Breast epithelium (tissue), 4 donors: Measurements from ENCODE around the gene TAS2R41. TPM values are rescaled to one million over a fixed set of nuclear protein-coding genes. Genes with fewer than 3 reads are reported as not detected.
A peak's percentile ranks its signal among the peaks of the same experiment; 100 is the strongest.

ENCODE experiments used
- DNase-seq, 2 donors: peaks; one replicate each; pipeline ENCODE4 v3.0.0-alpha.2; 2019; ENCODE audit warnings: low spot score in 2 of 2
- H3K27ac ChIP-seq, 2 donors: fragments of 200-600 bp; sonication (generic) in 1 of 2; one replicate each; pipeline ENCODE4 v1.5.1; 2016 to 2019; ENCODE audit warnings: mild to moderate bottlenecking in 1 of 2
- H3K27me3 ChIP-seq, 2 donors: fragments of 200-600 bp; sonication (generic) in 1 of 2; one replicate each; pipeline versions ENCODE4 v1.5.1 to v1.6.0; 2017 to 2019; ENCODE audit warnings: control low read depth in 1 of 2, mild to moderate bottlenecking in 1 of 2
- H3K36me3 ChIP-seq: fragments of 200-600 bp; one replicate; pipeline ENCODE4 v1.5.1; 2019
- H3K4me1 ChIP-seq, 2 donors: fragments of 200-600 bp; sonication (generic); one replicate each; pipeline ENCODE4 v1.5.1; 2016 to 2019; ENCODE audit warnings: control low read depth in 1 of 2
- H3K4me3 ChIP-seq, 3 donors: fragments of 200-600 bp; sonication (generic); 1 replicate in 2 of 3; 2 replicates in 1 of 3; pipeline ENCODE4 v1.5.1; 2016 to 2019; ENCODE audit warnings: mild to moderate bottlenecking in 3 of 3, moderate library complexity in 2 of 3
- H3K9me3 ChIP-seq, 2 donors: fragments of 200-600 bp; sonication (generic) in 1 of 2; one replicate each; pipeline ENCODE4 v1.5.1; 2016 to 2019; ENCODE audit warnings: control low read depth in 1 of 2
- CTCF ChIP-seq, 3 donors: fragments of 450-650 bp; IDR thresholded peaks; one replicate each; pipeline ENCODE4 v1.5.1; 2016 to 2017; ENCODE audit warnings: antibody characterized with exemption in 3 of 3, mild to moderate bottlenecking in 3 of 3, moderate library complexity in 3 of 3
- POLR2A ChIP-seq: fragments of 450-650 bp; IDR thresholded peaks from one replicate; pipeline ENCODE4 v1.6.1; 2016; ENCODE audit warnings: antibody characterized with exemption, mild to moderate bottlenecking, moderate library complexity
- POLR2AphosphoS5 ChIP-seq, 3 donors: sonication (generic); formaldehyde crosslinking; IDR thresholded peaks; one replicate each; pipeline ENCODE4 v1.6.1; 2017; ENCODE audit warnings: antibody characterized with exemption in 3 of 3
- intact Hi-C: fragments of 100-400 bp; cut with DNase I; formaldehyde crosslinking; loops from one replicate; pipeline ENCODE4 v1.15.1; 2023; ENCODE audit warnings: low total_unique reads
- total RNA-seq, 3 donors: library from RNA; depleted of rRNA; stranded (reverse); fragments of >200 nt; gene quantifications; one replicate each; pipeline ENCODE4 v1.1.0, GENCODE V29; 2016

Gene TAS2R41
- total RNA-seq, 3 donors from 2014 or later: 0.66 to 1.3 TPM; not detected in 1

GRCh38 chr7:143455491-143455890 lies 22.2 kb upstream of the TAS2R41 start:
- DNase-seq: no peak
- no peaks in the 10 kb centered on the region for H3K4me1 ChIP-seq
- intact Hi-C loops: no loop called here

GRCh38 chr7:143455942-143456341 lies 21.7 kb upstream of the TAS2R41 start:
- intact Hi-C loops: no loop called here
- Histone ChIP-seq H3K27me3 (no peaks in the 10 kb centered on the region), H3K36me3 (no peaks in the 10 kb centered on the region), H3K9me3 (no peaks in the 10 kb centered on the region), H3K27ac (no peak overlapping the region), H3K4me1 (no peaks in the 10 kb centered on the region), H3K4me3 (no peak overlapping the region)
- TF ChIP-seq POLR2AphosphoS5 (IDR thresholded peaks at IDR 0.05): no peak
- no peak for TF ChIP-seq CTCF (IDR thresholded peaks at IDR 0.05)
- TF ChIP-seq POLR2A: no peak
- no peak for DNase-seq

More at GRCh38 chr7:143455491-143455890, 22.2 kb upstream of the TAS2R41 start:
- H3K36me3 ChIP-seq: no peaks in the 10 kb centered on the region
- no peaks in the 10 kb centered on the region for H3K9me3 ChIP-seq
- no peak overlapping the region for H3K4me3 ChIP-seq
- no peaks in the 10 kb centered on the region for H3K27me3 ChIP-seq
- TF ChIP-seq POLR2A: no peak
- TF ChIP-seq CTCF (IDR thresholded peaks at IDR 0.05): no peak
- TF ChIP-seq POLR2AphosphoS5 (IDR thresholded peaks at IDR 0.05): no peak
- H3K27ac ChIP-seq: no peak overlapping the region

GRCh38 chr7:143456992-143457793 lies 20.5 kb upstream of the TAS2R41 start:
- H3K4me3 ChIP-seq: no peak overlapping the region
- no peaks in the 10 kb centered on the region for H3K9me3 ChIP-seq
- intact Hi-C loops: no loop called here
- no peaks in the 10 kb centered on the region for H3K4me1 ChIP-seq
- TF ChIP-seq POLR2A (no peak), CTCF (IDR thresholded peaks at IDR 0.05) (no peak), POLR2AphosphoS5 (IDR thresholded peaks at IDR 0.05) (no peak)
- H3K27me3 ChIP-seq: no peaks in the 10 kb centered on the region
- DNase-seq: no peak
- no peaks in the 10 kb centered on the region for H3K36me3 ChIP-seq
- peak overlapping the region in 1 of 2 donors; percentile 69 for H3K27ac ChIP-seq

- no peaks in the 10 kb centered on the region for H3K27me3 ChIP-seq
- DNase-seq: no peak
- TF ChIP-seq POLR2A: no peak
- no peak for TF ChIP-seq CTCF (IDR thresholded peaks at IDR 0.05)
- TF ChIP-seq POLR2AphosphoS5 (IDR thresholded peaks at IDR 0.05): no peak
- no peaks in the 10 kb centered on the region for H3K4me1 ChIP-seq
- H3K4me3 ChIP-seq: no peak overlapping the region
- H3K36me3 ChIP-seq: no peaks in the 10 kb centered on the region
- intact Hi-C loops: no loop called here
- no peaks in the 10 kb centered on the region for H3K9me3 ChIP-seq
- H3K27ac ChIP-seq: peak overlapping the region; percentile 58 to 69
Observed at GRCh38 chr7:143458263-143458662, 19.4 kb upstream of the TAS2R41 start.

DNA sequence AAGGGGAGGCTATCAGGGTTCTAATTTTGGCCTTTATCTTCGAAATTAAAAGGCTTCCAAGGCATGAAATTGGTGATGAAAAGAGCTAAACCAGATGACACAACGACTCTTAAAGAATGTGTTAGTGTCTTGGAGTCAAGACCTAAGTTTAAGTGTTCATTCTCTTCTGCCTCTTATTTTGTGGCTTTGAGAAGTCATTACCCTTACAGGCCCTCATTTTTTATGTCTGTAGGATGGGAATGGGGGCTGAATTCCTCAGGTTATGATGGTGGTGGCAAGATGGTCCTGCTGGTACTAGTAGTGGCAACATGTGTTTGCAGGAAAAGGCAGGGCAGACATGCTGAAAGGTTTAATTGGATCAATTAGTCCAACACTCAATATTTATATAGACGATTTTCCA lies 19.0 kb upstream of the TAS2R41 start:
- intact Hi-C loops: no loop called here
- no peaks in the 10 kb centered on the region for H3K4me1 ChIP-seq
- H3K27ac ChIP-seq: peak overlapping the region; percentile 58 to 61
- TF ChIP-seq POLR2A (no peak), POLR2AphosphoS5 (IDR thresholded peaks at IDR 0.05) (no peak)
- no peaks in the 10 kb centered on the region for H3K27me3 ChIP-seq
- H3K9me3 ChIP-seq: no peaks in the 10 kb centered on the region
- H3K4me3 ChIP-seq: no peak overlapping the region
- no peaks in the 10 kb centered on the region for H3K36me3 ChIP-seq
- no peak for DNase-seq
